ENCODE measurements around the gene AFF3.

Gene AFF3

DNA sequence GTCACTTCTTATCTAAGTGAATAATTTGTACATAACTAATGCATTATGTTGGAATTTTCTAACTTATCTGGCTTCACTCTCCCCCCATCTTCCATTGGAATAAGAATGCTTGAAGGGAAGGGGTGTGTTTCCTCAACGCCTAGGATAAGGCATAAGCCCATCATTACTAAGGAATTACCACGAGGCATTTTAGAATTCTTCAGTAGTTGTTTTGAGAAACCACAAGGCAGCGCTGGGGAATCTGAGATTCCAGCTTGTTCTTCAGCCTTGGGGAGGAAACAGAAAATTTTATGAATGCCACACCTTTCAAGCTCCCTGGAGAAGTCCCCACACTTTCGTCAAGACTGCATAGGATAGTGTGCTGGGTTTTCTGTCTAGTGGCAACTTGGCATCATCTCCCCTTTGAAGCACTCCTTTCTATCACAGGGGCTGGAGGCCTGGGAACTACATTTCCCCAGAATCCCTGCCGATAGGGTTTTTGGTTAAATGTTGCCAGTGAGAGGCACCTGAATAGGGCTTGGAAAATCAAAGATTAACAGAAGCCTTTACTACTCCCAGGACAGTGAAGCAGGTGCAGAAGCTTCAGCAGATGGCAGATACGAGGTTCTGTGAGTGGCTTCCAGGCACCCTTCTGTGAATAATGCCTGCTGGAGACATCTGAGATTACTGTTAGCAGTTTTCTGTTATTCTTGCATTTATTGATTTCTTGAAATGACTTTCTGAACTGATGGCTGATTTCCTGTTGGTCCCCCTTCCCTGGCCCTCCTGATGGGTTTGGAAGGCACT is 459.9 kb downstream of the AFF3 start:
- TF ChIP-seq, protein P1, sequence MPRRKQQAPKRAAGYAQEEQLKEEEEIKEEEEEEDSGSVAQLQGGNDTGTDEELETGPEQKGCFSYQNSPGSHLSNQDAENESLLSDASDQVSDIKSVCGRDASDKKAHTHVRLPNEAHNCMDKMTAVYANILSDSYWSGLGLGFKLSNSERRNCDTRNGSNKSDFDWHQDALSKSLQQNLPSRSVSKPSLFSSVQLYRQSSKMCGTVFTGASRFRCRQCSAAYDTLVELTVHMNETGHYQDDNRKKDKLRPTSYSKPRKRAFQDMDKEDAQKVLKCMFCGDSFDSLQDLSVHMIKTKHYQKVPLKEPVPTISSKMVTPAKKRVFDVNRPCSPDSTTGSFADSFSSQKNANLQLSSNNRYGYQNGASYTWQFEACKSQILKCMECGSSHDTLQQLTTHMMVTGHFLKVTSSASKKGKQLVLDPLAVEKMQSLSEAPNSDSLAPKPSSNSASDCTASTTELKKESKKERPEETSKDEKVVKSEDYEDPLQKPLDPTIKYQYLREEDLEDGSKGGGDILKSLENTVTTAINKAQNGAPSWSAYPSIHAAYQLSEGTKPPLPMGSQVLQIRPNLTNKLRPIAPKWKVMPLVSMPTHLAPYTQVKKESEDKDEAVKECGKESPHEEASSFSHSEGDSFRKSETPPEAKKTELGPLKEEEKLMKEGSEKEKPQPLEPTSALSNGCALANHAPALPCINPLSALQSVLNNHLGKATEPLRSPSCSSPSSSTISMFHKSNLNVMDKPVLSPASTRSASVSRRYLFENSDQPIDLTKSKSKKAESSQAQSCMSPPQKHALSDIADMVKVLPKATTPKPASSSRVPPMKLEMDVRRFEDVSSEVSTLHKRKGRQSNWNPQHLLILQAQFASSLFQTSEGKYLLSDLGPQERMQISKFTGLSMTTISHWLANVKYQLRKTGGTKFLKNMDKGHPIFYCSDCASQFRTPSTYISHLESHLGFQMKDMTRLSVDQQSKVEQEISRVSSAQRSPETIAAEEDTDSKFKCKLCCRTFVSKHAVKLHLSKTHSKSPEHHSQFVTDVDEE (CRISPR knock-in tag; IDR thresholded peaks at IDR 0.05) = no peak
- TF ChIP-seq, protein P2, sequence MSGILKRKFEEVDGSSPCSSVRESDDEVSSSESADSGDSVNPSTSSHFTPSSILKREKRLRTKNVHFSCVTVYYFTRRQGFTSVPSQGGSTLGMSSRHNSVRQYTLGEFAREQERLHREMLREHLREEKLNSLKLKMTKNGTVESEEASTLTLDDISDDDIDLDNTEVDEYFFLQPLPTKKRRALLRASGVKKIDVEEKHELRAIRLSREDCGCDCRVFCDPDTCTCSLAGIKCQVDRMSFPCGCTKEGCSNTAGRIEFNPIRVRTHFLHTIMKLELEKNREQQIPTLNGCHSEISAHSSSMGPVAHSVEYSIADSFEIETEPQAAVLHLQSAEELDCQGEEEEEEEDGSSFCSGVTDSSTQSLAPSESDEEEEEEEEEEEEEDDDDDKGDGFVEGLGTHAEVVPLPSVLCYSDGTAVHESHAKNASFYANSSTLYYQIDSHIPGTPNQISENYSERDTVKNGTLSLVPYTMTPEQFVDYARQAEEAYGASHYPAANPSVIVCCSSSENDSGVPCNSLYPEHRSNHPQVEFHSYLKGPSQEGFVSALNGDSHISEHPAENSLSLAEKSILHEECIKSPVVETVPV (CRISPR knock-in tag; IDR thresholded peaks at IDR 0.05) = no peak
- no peak for TF ChIP-seq RARB (CRISPR knock-in tag; IDR thresholded peaks at IDR 0.05)
- TF ChIP-seq, protein P3, sequence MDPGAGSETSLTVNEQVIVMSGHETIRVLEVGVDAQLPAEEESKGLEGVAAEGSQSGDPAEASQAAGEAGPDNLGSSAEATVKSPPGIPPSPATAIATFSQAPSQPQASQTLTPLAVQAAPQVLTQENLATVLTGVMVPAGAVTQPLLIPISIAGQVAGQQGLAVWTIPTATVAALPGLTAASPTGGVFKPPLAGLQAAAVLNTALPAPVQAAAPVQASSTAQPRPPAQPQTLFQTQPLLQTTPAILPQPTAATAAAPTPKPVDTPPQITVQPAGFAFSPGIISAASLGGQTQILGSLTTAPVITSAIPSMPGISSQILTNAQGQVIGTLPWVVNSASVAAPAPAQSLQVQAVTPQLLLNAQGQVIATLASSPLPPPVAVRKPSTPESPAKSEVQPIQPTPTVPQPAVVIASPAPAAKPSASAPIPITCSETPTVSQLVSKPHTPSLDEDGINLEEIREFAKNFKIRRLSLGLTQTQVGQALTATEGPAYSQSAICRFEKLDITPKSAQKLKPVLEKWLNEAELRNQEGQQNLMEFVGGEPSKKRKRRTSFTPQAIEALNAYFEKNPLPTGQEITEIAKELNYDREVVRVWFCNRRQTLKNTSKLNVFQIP (CRISPR knock-in tag; IDR thresholded peaks at IDR 0.05; ENCODE audit: borderline replicate concordance, low read depth) = no peak
- no peak for TF ChIP-seq ZFP3 (CRISPR knock-in tag; IDR thresholded peaks at IDR 0.05)
- TF ChIP-seq, protein P4, sequence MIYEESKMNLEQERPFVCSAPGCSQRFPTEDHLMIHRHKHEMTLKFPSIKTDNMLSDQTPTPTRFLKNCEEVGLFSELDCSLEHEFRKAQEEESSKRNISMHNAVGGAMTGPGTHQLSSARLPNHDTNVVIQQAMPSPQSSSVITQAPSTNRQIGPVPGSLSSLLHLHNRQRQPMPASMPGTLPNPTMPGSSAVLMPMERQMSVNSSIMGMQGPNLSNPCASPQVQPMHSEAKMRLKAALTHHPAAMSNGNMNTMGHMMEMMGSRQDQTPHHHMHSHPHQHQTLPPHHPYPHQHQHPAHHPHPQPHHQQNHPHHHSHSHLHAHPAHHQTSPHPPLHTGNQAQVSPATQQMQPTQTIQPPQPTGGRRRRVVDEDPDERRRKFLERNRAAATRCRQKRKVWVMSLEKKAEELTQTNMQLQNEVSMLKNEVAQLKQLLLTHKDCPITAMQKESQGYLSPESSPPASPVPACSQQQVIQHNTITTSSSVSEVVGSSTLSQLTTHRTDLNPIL (CRISPR knock-in tag; IDR thresholded peaks at IDR 0.05; ENCODE audit: low read depth) = no peak
- TF ChIP-seq ISL1 (CRISPR knock-in tag; IDR thresholded peaks at IDR 0.05) = no peak
- no peak for TF ChIP-seq PPARA (CRISPR knock-in tag; IDR thresholded peaks at IDR 0.05; ENCODE audit: borderline replicate concordance)
- TF ChIP-seq GLIS3 (CRISPR knock-in tag; IDR thresholded peaks at IDR 0.05) = no peak
- no peak for TF ChIP-seq ARNTL (CRISPR knock-in tag; IDR thresholded peaks at IDR 0.05; ENCODE audit: borderline replicate concordance, low read depth)
- TF ChIP-seq ESRRG (CRISPR knock-in tag; IDR thresholded peaks at IDR 0.05) = no peak
- no peak for TF ChIP-seq TOX (CRISPR knock-in tag; IDR thresholded peaks at IDR 0.05; ENCODE audit: borderline replicate concordance)
- TF ChIP-seq ZNF70 (CRISPR knock-in tag; IDR thresholded peaks at IDR 0.05) = no peak
- no peak for TF ChIP-seq CSDC2 (CRISPR knock-in tag; IDR thresholded peaks at IDR 0.05)
- TF ChIP-seq, protein P5, sequence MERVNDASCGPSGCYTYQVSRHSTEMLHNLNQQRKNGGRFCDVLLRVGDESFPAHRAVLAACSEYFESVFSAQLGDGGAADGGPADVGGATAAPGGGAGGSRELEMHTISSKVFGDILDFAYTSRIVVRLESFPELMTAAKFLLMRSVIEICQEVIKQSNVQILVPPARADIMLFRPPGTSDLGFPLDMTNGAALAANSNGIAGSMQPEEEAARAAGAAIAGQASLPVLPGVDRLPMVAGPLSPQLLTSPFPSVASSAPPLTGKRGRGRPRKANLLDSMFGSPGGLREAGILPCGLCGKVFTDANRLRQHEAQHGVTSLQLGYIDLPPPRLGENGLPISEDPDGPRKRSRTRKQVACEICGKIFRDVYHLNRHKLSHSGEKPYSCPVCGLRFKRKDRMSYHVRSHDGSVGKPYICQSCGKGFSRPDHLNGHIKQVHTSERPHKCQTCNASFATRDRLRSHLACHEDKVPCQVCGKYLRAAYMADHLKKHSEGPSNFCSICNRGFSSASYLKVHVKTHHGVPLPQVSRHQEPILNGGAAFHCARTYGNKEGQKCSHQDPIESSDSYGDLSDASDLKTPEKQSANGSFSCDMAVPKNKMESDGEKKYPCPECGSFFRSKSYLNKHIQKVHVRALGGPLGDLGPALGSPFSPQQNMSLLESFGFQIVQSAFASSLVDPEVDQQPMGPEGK (CRISPR knock-in tag; IDR thresholded peaks at IDR 0.05; ENCODE audit: borderline replicate concordance) = no peak
- no peak for ATAC-seq

DNA sequence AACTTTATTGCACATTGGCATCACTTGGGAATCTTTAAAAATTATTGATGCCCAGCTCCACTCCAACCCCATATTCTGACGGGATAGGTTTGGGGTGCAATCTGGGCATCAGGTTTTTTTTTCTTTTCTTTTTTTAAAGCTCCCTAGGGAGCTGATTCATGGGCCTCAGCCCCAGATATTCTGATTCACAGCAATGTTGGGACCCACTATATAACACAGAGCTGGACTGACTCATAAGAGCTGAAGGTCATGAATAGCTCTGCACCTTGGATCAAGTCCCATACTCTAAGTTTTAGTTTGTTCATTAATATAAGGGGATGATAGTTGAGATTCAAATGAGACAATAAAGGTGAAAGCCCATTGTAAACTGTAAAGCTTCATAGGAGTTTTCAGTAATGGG is 461.4 kb downstream of the AFF3 start:
- TF ChIP-seq, protein P5 (CRISPR knock-in tag; IDR thresholded peaks at IDR 0.05; ENCODE audit: borderline replicate concordance) = no peak
- no peak for TF ChIP-seq ZFP30 (CRISPR knock-in tag; IDR thresholded peaks at IDR 0.05)
- no peak for TF ChIP-seq PPARA (CRISPR knock-in tag; IDR thresholded peaks at IDR 0.05; ENCODE audit: borderline replicate concordance)
- TF ChIP-seq ESRRG (CRISPR knock-in tag; IDR thresholded peaks at IDR 0.05) = no peak
- no peak for TF ChIP-seq ZNF70 (CRISPR knock-in tag; IDR thresholded peaks at IDR 0.05)
- peak; percentile 65 for ATAC-seq

DNA sequence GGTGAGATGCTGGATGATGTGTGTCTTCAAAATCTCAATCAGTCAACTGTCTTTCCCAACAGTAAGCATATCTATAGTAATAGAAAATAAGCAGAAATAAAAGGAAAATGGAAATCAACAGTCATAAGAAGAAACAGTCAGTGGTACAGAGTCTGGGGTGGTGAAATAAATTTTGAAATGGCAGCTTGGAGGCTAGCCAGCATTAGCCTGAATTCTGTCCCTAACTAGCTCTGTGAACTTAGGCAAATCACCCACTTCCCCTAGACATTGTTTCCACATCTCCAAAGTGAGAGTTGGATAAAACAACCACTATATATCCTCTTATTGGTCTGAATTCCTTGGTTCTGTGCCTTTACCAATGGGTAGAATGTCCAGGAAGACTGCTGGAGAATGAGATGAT is 462.9 kb downstream of the AFF3 start:
- no peak for ATAC-seq
- TF ChIP-seq ZNF565 (CRISPR knock-in tag; conservative IDR thresholded peaks at IDR 0.05; ENCODE audit: low read depth) = no peak

Measured in SK-N-SH treated with all-trans-retinoic acid at 6 μM for 48 hours (cell line).